SU-DHL-6 (cell line): Measurements from ENCODE around the gene HBG1.

Source experiments
- CTCF ChIP-seq: fragments of 200-600 bp; sonication (generic); IDR thresholded peaks from one replicate; pipeline ENCODE4 v1.5.1; 2017; ENCODE audit warnings: antibody characterized with exemption, mild to moderate bottlenecking, low read length, moderate library complexity; ENCODE audit not compliant: insufficient read depth, poor library complexity, severe bottlenecking
- EZH2phosphoT487 ChIP-seq: fragments of 200-600 bp; sonication (generic), shearing (Covaris generic); conservative IDR thresholded peaks from 2 replicates; pipeline ENCODE4 v1.6.1; 2018; ENCODE audit warnings: mild to moderate bottlenecking, antibody characterized with exemption, low read length, moderate library complexity, mixed read lengths

DNA sequence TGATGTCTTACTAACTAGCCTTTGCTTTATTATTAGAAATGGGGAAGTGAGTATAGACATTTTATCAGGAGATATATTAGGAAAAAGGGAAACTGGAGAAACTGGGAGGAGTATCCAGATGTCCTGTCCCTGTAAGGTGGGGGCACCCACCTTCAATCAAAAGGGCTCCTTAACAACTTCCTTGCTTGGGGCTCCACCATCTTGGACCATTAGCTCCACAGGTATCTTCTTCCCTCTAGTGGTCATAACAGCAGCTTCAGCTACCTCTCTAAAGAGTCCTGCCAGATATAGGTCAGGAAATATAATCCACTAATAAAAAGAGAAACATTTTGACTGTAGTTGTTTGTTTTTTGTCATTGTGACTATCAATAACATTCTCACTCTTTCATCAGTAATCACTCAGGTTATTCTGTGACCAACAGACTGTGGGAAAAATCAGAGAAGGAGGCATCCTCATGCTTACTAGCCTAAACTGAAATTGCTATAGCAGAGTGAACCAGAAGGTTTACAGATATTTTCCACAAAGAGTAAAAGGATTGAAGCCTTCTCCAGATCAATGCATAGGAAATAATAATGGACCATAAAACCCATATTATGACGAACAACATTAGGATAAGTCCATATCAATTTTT lies 41.7 kb upstream of the HBG1 start:
- TF ChIP-seq CTCF (peak; percentile 36), EZH2phosphoT487 (no peak)
